Inferior parietal cortex (tissue), 1 donor: ENCODE measurements around the gene ARHGAP45.

Source experiments
- DNase-seq: peaks from one replicate; pipeline ENCODE4 v3.0.0-alpha.2; 2016; ENCODE audit errors: extremely low spot score

The ARHGAP45 gene

GRCh38 chr19:1131718-1132551 is 65.0 kb downstream of the ARHGAP45 start:
- DNase-seq = peak; percentile 8

DNA sequence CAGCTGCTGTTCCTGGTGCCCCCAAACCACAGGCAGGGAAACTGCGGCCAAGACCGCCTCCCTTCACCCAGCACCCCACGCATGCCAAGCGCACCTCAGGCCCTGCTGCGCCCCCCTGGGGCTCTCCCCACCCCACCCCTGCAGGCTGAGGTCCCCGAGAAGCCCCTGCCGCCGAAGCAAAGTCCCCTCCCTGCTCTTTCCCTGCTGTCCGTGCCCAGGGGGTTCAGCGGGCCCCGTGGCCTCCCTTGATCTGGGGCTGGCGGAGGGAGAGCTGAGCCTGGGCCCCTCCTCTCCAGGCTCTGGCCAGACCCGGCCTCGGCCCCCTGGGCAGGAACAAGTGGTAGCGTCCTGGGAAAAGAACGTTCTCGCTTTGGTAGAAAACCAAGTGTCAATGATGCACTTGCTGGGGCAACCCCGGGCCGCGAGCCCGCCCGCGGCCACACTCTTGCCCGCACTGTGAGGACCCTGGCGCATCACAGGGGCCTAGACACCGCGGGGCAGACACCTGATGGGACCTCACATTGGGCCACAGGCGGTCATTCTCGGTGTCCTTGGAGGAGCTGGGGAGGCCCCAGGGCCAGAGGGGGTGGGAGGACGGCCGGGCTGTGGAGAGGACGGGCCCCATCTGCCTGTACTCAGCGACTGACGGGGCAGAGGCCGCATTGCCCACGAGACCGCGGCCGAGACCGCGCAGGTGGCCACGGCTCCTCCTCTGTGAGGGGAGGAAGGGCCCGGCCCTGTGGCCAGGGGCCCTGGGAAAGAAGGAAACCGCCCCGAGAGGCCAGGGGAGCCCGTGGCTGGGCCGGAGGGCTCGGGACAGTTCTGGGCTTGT is 65.8 kb downstream of the ARHGAP45 start:
- no peak for DNase-seq

GRCh38 chr19:1133471-1133929 is 66.5 kb downstream of the ARHGAP45 start:
- DNase-seq = no peak

- no peak for DNase-seq
These were observed 67.5 kb downstream of the ARHGAP45 start for GRCh38 chr19:1134431-1134830.

- no peak for DNase-seq
These were observed 68.5 kb downstream of the ARHGAP45 start for GRCh38 chr19:1135454-1135853.

GRCh38 chr19:1136201-1136600 is 69.2 kb downstream of the ARHGAP45 start:
- DNase-seq = no peak
